Keratinocyte (primary cell): ENCODE data around the gene INHBC. TPM values are rescaled to one million over a fixed set of nuclear protein-coding genes. Genes with fewer than 3 reads are reported as not detected.

ENCODE experiments used
- DNase-seq: peaks from one replicate; pipeline ENCODE4 v3.0.0-alpha.2; 2011; ENCODE audit warnings: low read depth, missing footprints, low spot score
- FAIRE-seq: peaks from 2 replicates; lab custom pipeline; 2011; peaks lifted over from hg19 to GRCh38; lab: Jason Lieb, UNC
- H2AFZ ChIP-seq: 2 replicates; pipeline ENCODE4 v1.6.0; 2012; ENCODE audit warnings: low read length, control low read depth, inconsistent platforms; ENCODE audit not compliant: control insufficient read depth
- H3K27ac ChIP-seq: 2 replicates; pipeline ENCODE4 v1.5.1; 2011; ENCODE audit warnings: low read length; ENCODE audit not compliant: control insufficient read depth, insufficient read depth
- H3K27me3 ChIP-seq: 3 replicates; pipeline ENCODE4 v1.6.0; 2011; ENCODE audit warnings: low read length; ENCODE audit not compliant: control insufficient read depth, insufficient read depth; ENCODE audit errors: extremely low read depth
- H3K36me3 ChIP-seq, 2 experiments: 2 replicates in 1 of 2; 3 replicates in 1 of 2; pipeline ENCODE4 v1.5.1; 2011; ENCODE audit warnings: low read length in 2 of 2, mild to moderate bottlenecking in 1 of 2; ENCODE audit not compliant: control insufficient read depth in 2 of 2, insufficient read depth in 2 of 2; ENCODE audit errors: extremely low read depth in 1 of 2
- H3K4me1 ChIP-seq: 3 replicates; pipeline ENCODE4 v1.5.1; 2011; ENCODE audit warnings: low read length; ENCODE audit not compliant: control insufficient read depth, insufficient read depth; ENCODE audit errors: extremely low read depth
- H3K4me2 ChIP-seq: 3 replicates; pipeline ENCODE4 v1.6.0; 2011; ENCODE audit warnings: low read depth, low read length; ENCODE audit not compliant: control insufficient read depth, insufficient read depth; ENCODE audit errors: extremely low read depth
- H3K4me3 ChIP-seq, 3 experiments: fragments of 200-600 bp in 1 of 3; sonication (generic) in 1 of 3; 2 replicates in 2 of 3; 3 replicates in 1 of 3; pipeline ENCODE4 v1.5.1; 2011 to 2016; ENCODE audit warnings: low read length in 3 of 3, mild to moderate bottlenecking in 3 of 3, control low read depth in 2 of 3, inconsistent platforms in 1 of 3, low read depth in 1 of 3, mixed read lengths in 1 of 3, mixed run types in 1 of 3, moderate library complexity in 1 of 3; ENCODE audit not compliant: control insufficient read depth in 2 of 3, insufficient read depth in 2 of 3; ENCODE audit errors: extremely low read depth in 1 of 3
- H3K79me2 ChIP-seq: 2 replicates; pipeline ENCODE4 v1.6.0; 2012; ENCODE audit warnings: low read length; ENCODE audit not compliant: control insufficient read depth, insufficient read depth
- H3K9ac ChIP-seq: 3 replicates; pipeline ENCODE4 v1.6.0; 2011; ENCODE audit warnings: low read length; ENCODE audit not compliant: control insufficient read depth, insufficient read depth; ENCODE audit errors: extremely low read depth
- H3K9me1 ChIP-seq: 3 replicates; pipeline ENCODE4 v1.6.0; 2011; ENCODE audit warnings: low read length; ENCODE audit not compliant: control insufficient read depth, insufficient read depth; ENCODE audit errors: extremely low read depth
- H3K9me3 ChIP-seq: 2 replicates; pipeline ENCODE4 v1.5.1; 2012; ENCODE audit warnings: low read depth, low read length; ENCODE audit not compliant: control insufficient read depth
- H4K20me1 ChIP-seq: 3 replicates; pipeline ENCODE4 v1.6.0; 2011; ENCODE audit warnings: low read length; ENCODE audit not compliant: control insufficient read depth, insufficient read depth; ENCODE audit errors: extremely low read depth
- EZH2 ChIP-seq: IDR thresholded peaks from one replicate; pipeline ENCODE4 v1.6.1; 2012; ENCODE audit warnings: inconsistent platforms, mild to moderate bottlenecking, low read length, moderate library complexity
- dilution Hi-C: fragments of 300-500 bp; cut with MboI; formaldehyde crosslinking; loops from one replicate; pipeline ENCODE4 v1.7.0; 2020; ENCODE audit warnings: low sequenced_read_pairs; ENCODE audit not compliant: extremely low pct_ligation_motif_present
- polyA plus RNA-seq, 5 experiments: library from polyadenylated mRNA; depleted of rRNA in 3 of 5; stranded (reverse) in 3 of 5; stranded (forward) in 1 of 5; unstranded in 1 of 5; fragments of >200 nt; gene quantifications; 1 replicate in 1 of 5; 2 replicates in 3 of 5; 3 replicates in 1 of 5; pipeline versions ENCODE4 v1.2.1 to v1.2.3, GENCODE V29; 2011 to 2012; ENCODE audit warnings: missing spikeins in 2 of 5, low read depth in 1 of 5, low replicate concordance in 1 of 5
- TF ChIP-seq, protein P1 (sequence below), 3 experiments: IDR thresholded peaks in 1 of 3; conservative IDR thresholded peaks in 1 of 3; optimal IDR thresholded peaks in 1 of 3; 2 replicates in 2 of 3; 3 replicates in 1 of 3; pipeline versions ENCODE3 to v1.5.1; 2011; ENCODE audit warnings: low read length in 3 of 3, mild to moderate bottlenecking in 3 of 3, moderate library complexity in 2 of 3, control low read depth in 1 of 3, inconsistent platforms in 1 of 3; ENCODE audit not compliant: insufficient read depth in 2 of 3; ENCODE audit errors: extremely low read depth in 1 of 3

INHBC gene
- polyA plus RNA-seq, 1 donor (not counting 4 experiments of a cell fraction or from before 2014, with no cell fraction given), result 0.04 TPM

- DNase-seq (no peak), FAIRE-seq (no peak)
- no peaks in the 10 kb centered on the region for H4K20me1 ChIP-seq
- no peak overlapping the region for H3K4me3 ChIP-seq
- H3K27ac ChIP-seq, result no peak overlapping the region
- H3K4me2 ChIP-seq, result no peak overlapping the region
- H3K79me2 ChIP-seq, result no peaks in the 10 kb centered on the region
- H3K36me3 ChIP-seq, result no peaks in the 10 kb centered on the region
- dilution Hi-C loops, result no loop called here
- H3K9me1 ChIP-seq, result no peaks in the 10 kb centered on the region
- no peak overlapping the region for H3K9ac ChIP-seq
- H2AFZ ChIP-seq, result no peak overlapping the region
- H3K27me3 ChIP-seq, result peaks cover 89% of the 10 kb centered on the region
- peaks cover 3% of the 10 kb centered on the region for H3K4me1 ChIP-seq
- no peaks in the 10 kb centered on the region for H3K9me3 ChIP-seq
- TF ChIP-seq, protein P1, sequence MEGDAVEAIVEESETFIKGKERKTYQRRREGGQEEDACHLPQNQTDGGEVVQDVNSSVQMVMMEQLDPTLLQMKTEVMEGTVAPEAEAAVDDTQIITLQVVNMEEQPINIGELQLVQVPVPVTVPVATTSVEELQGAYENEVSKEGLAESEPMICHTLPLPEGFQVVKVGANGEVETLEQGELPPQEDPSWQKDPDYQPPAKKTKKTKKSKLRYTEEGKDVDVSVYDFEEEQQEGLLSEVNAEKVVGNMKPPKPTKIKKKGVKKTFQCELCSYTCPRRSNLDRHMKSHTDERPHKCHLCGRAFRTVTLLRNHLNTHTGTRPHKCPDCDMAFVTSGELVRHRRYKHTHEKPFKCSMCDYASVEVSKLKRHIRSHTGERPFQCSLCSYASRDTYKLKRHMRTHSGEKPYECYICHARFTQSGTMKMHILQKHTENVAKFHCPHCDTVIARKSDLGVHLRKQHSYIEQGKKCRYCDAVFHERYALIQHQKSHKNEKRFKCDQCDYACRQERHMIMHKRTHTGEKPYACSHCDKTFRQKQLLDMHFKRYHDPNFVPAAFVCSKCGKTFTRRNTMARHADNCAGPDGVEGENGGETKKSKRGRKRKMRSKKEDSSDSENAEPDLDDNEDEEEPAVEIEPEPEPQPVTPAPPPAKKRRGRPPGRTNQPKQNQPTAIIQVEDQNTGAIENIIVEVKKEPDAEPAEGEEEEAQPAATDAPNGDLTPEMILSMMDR (optimal IDR thresholded peaks at IDR 0.05 in 1 of 3, IDR thresholded peaks at IDR 0.05 in 1 of 3, conservative IDR thresholded peaks at IDR 0.05 in 1 of 3; ENCODE audit: extremely low read depth in 1 of 3, insufficient read depth in 2 of 3, low read length in 3 of 3), result no peak
- no peak for TF ChIP-seq EZH2
These were observed 39.3 kb downstream of the INHBC start for GRCh38 chr12:57473886-57474285.

- Histone ChIP-seq H3K79me2 (no peaks in the 10 kb centered on the region), H3K36me3 (no peaks in the 10 kb centered on the region), H4K20me1 (no peaks in the 10 kb centered on the region), H3K4me2 (no peak overlapping the region), H3K9me3 (no peaks in the 10 kb centered on the region), H3K27me3 (peaks cover 91% of the 10 kb centered on the region), H2AFZ (no peak overlapping the region), H3K9me1 (no peaks in the 10 kb centered on the region), H3K4me3 (no peak overlapping the region), H3K4me1 (peaks cover 3% of the 10 kb centered on the region), H3K9ac (no peak overlapping the region), H3K27ac (no peak overlapping the region)
- dilution Hi-C loops, result no loop called here
- TF ChIP-seq, protein P1 (optimal IDR thresholded peaks at IDR 0.05 in 1 of 3, IDR thresholded peaks at IDR 0.05 in 1 of 3, conservative IDR thresholded peaks at IDR 0.05 in 1 of 3; ENCODE audit: extremely low read depth in 1 of 3, insufficient read depth in 2 of 3, low read length in 3 of 3), result no peak
- no peak for TF ChIP-seq EZH2
- FAIRE-seq (no peak), DNase-seq (no peak)
These were observed 39.8 kb downstream of the INHBC start for GRCh38 chr12:57474430-57474829.
